C4-2B (cell line): ENCODE results near the gene SETD6.

ENCODE experiments used
- CTCF ChIP-seq: fragments of 450-650 bp; conservative IDR thresholded peaks from 2 replicates; pipeline ENCODE4 v1.5.1; 2017; ENCODE audit warnings: mild to moderate bottlenecking
- ZFX ChIP-seq: fragments of 450-650 bp; IDR thresholded peaks from 2 replicates; pipeline ENCODE4 v1.6.1; 2017

GRCh38 chr16:58530179-58530578, 14.9 kb downstream of the SETD6 start:
- TF ChIP-seq CTCF, result no peak
- TF ChIP-seq ZFX, result no peak
